CD14-positive monocyte (primary cell): ENCODE measurements around the gene MB21D2. TPM values are rescaled to one million over a fixed set of nuclear protein-coding genes. Genes with fewer than 3 reads are reported as not detected.

ENCODE experiments used
- DNase-seq, 3 donors: peaks; one replicate each; pipeline ENCODE4 v3.0.0-alpha.2; 2011 to 2022
- H2AFZ ChIP-seq: 2 replicates; pipeline ENCODE4 v1.6.0; 2012; ENCODE audit warnings: mild to moderate bottlenecking, low read depth, low read length, inconsistent platforms; ENCODE audit not compliant: insufficient read depth, poor library complexity, severe bottlenecking
- H3K27ac ChIP-seq, 2 donors: 1 replicate in 1 of 2; 2 replicates in 1 of 2; pipeline ENCODE4 v1.5.1; 2012 to 2013; ENCODE audit warnings: low read length in 2 of 2, control low read depth in 1 of 2, inconsistent platforms in 1 of 2, low read depth in 1 of 2, mild to moderate bottlenecking in 1 of 2
- H3K27me3 ChIP-seq, 2 donors: one replicate each; pipeline versions ENCODE4 v1.6.0 to v1.6.1; 2011 to 2013; ENCODE audit warnings: low read length in 2 of 2; ENCODE audit not compliant: control insufficient read depth in 2 of 2, insufficient read depth in 2 of 2
- H3K36me3 ChIP-seq, 2 donors: replicated peaks in 1 of 2; 1 replicate in 1 of 2; 2 replicates in 1 of 2; pipeline versions ENCODE4 v1.5.1 to v1.6.1; 2012 to 2013; ENCODE audit warnings: low read length in 2 of 2, control low read depth in 1 of 2, inconsistent platforms in 1 of 2, mild to moderate bottlenecking in 1 of 2; ENCODE audit not compliant: insufficient read depth in 2 of 2, control insufficient read depth in 1 of 2
- H3K4me1 ChIP-seq, 2 donors: 1 replicate in 1 of 2; 2 replicates in 1 of 2; pipeline versions ENCODE4 v1.5.1 to v1.6.1; 2012 to 2013; ENCODE audit warnings: low read length in 2 of 2, control low read depth in 1 of 2, inconsistent platforms in 1 of 2, mild to moderate bottlenecking in 1 of 2, moderate library complexity in 1 of 2; ENCODE audit not compliant: insufficient read depth in 2 of 2, control insufficient read depth in 1 of 2
- H3K4me2 ChIP-seq: replicated peaks from 2 replicates; pipeline ENCODE3; 2012; ENCODE audit warnings: low read length, moderate library complexity, mild to moderate bottlenecking; ENCODE audit not compliant: poor library complexity, severe bottlenecking; ENCODE audit errors: extremely low read depth
- H3K4me3 ChIP-seq, 3 experiments: fragments of 200-600 bp in 1 of 3; sonication (generic) in 1 of 3; replicated peaks in 1 of 3; 1 replicate in 2 of 3; 2 replicates in 1 of 3; pipeline ENCODE4 v1.5.1; 2011 to 2013; ENCODE audit warnings: low read length in 3 of 3, mild to moderate bottlenecking in 3 of 3, control low read depth in 2 of 3, low read depth in 2 of 3, inconsistent platforms in 1 of 3, moderate library complexity in 1 of 3
- H3K79me2 ChIP-seq: 2 replicates; pipeline ENCODE4 v1.6.0; 2012; ENCODE audit warnings: mild to moderate bottlenecking, control low read depth, inconsistent platforms, low read length, moderate library complexity; ENCODE audit not compliant: insufficient read depth
- H3K9ac ChIP-seq: 2 replicates; pipeline ENCODE4 v1.6.0; 2017; ENCODE audit warnings: low read length, mild to moderate bottlenecking; ENCODE audit not compliant: insufficient read depth, poor library complexity, severe bottlenecking
- H3K9me3 ChIP-seq, 2 donors: replicated peaks in 1 of 2; 1 replicate in 1 of 2; 2 replicates in 1 of 2; pipeline versions ENCODE4 v1.5.1 to v1.6.1; 2012 to 2013; ENCODE audit warnings: low read length in 2 of 2, control low read depth in 1 of 2; ENCODE audit not compliant: control insufficient read depth in 1 of 2, insufficient read depth in 1 of 2
- H4K20me1 ChIP-seq: 2 replicates; pipeline ENCODE4 v1.6.0; 2012; ENCODE audit warnings: mild to moderate bottlenecking, low read length, control low read depth, moderate library complexity; ENCODE audit not compliant: insufficient read depth
- H3K27ac Mint-ChIP-seq, 7 donors: one replicate each; pipeline ENCODE4 v1.8.0; 2020; ENCODE audit warnings: mild to moderate bottlenecking in 7 of 7, mixed read lengths in 7 of 7, moderate library complexity in 6 of 7, inconsistent platforms in 2 of 7
- H3K27me3 Mint-ChIP-seq, 3 donors: one replicate each; pipeline ENCODE4 v1.8.0; 2021 to 2022; ENCODE audit warnings: low read depth in 3 of 3, mild to moderate bottlenecking in 3 of 3, mixed read lengths in 3 of 3, moderate library complexity in 3 of 3, inconsistent platforms in 1 of 3
- H3K36me3 Mint-ChIP-seq, 2 donors: one replicate each; pipeline ENCODE4 v1.8.0; 2020; ENCODE audit warnings: mixed read lengths in 2 of 2, inconsistent platforms in 1 of 2, mild to moderate bottlenecking in 1 of 2
- H3K4me1 Mint-ChIP-seq: one replicate; pipeline ENCODE4 v1.8.0; 2020; ENCODE audit warnings: mild to moderate bottlenecking, mixed read lengths
- H3K4me3 Mint-ChIP-seq, 2 donors: one replicate each; pipeline ENCODE4 v1.8.0; 2020; ENCODE audit warnings: mild to moderate bottlenecking in 2 of 2, mixed read lengths in 2 of 2, moderate library complexity in 1 of 2
- H3K9me3 Mint-ChIP-seq, 7 donors: one replicate each; pipeline ENCODE4 v1.8.0; 2020 to 2022; ENCODE audit warnings: mixed read lengths in 7 of 7, mild to moderate bottlenecking in 6 of 7, moderate library complexity in 6 of 7, inconsistent platforms in 2 of 7
- CTCF ChIP-seq: fragments of 200-600 bp; IDR thresholded peaks from one replicate; pipeline ENCODE4 v1.8.0; 2022; ENCODE audit warnings: antibody characterized with exemption, mild to moderate bottlenecking
- WGBS: methylation state at CpG from one replicate; pipeline ENCODE4 v1.1.5; 2013; ENCODE audit warnings: missing lambda C conversion rate; ENCODE audit not compliant: insufficient coverage; 5-methylcytosine and 5-hydroxymethylcytosine counted together
- intact Hi-C, 2 donors: fragments of 100-400 bp; cut with micrococcal nuclease; formaldehyde crosslinking; loops; one replicate each; pipeline versions ENCODE4 v1.15.0 to v1.15.1; 2023
- polyA plus RNA-seq, 3 donors: library from polyadenylated mRNA; depleted of rRNA in 1 of 3; unstranded in 2 of 3; stranded (reverse) in 1 of 3; fragments of 300-500 nt in 2 of 3; fragments of >200 nt in 1 of 3; fragmentation: Illumina TruSeq in 2 of 3; gene quantifications; 1 replicate in 2 of 3; 2 replicates in 1 of 3; pipeline ENCODE4 v1.2.3, GENCODE V29; 2012 to 2021

Gene MB21D2
- polyA plus RNA-seq, 3 donors: 0.37 to 0.77 (median 0.59) TPM

DNA sequence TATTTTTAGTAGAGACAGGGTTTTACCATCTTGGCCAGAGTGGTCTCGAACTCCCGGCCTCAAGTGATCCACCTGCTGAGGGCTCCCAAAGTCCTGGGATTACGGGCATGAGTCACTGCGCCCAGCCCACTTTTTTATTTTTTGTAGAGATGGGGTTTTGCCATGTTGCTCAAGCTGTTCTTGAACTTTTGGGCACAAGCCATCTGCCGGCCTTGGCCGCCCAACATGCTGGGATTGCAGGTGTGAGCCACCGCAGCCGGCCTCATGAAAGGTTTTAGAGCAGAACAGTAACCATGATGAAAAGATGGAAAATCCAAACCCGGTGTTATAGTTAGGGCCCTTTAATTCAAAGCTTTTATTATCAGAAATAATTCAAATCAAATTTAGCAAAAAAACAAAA lies 15.6 kb upstream of the MB21D2 start:
- intact Hi-C loops: no loop called here
- Histone ChIP-seq H3K79me2 (no peaks in the 10 kb centered on the region), H3K27ac (no peak overlapping the region), H2AFZ (no peak overlapping the region), H3K4me2 (no peak overlapping the region), H3K36me3 (no peaks in the 10 kb centered on the region), H3K4me1 (peaks cover 20 to 22% of the 10 kb centered on the region in 2 donors), H3K4me3 (no peak overlapping the region), H3K27me3 (peaks cover 2 to 3% of the 10 kb centered on the region in 2 donors), H4K20me1 (no peaks in the 10 kb centered on the region), H3K9me3 (no peaks in the 10 kb centered on the region), H3K9ac (no peak overlapping the region)
- TF ChIP-seq CTCF: no peak
- H3K27ac Mint-ChIP-seq: peak overlapping the region in 1 of 7 donors; percentile 24
- peaks cover 13% of the 10 kb centered on the region for H3K4me1 Mint-ChIP-seq
- no peaks in the 10 kb centered on the region for H3K36me3 Mint-ChIP-seq
- H3K4me3 Mint-ChIP-seq: no peak overlapping the region
- no peak for DNase-seq
- WGBS: 90% methylated on average over 5 of the region's 9 CpGs
- H3K27me3 Mint-ChIP-seq: peaks cover 7 to 11% (median 8%) of the 10 kb centered on the region in 3 donors
- peaks cover 0 to 11% (median 2%) of the 10 kb centered on the region in 7 donors for H3K9me3 Mint-ChIP-seq

GRCh38 chr3:192931825-192932224 lies 14.2 kb upstream of the MB21D2 start:
- peaks cover 0 to 11% (median 2%) of the 10 kb centered on the region in 7 donors for H3K9me3 Mint-ChIP-seq

More at GRCh38 chr3:192931825-192932224, 14.2 kb upstream of the MB21D2 start:
- Histone ChIP-seq H3K4me3 (no peak overlapping the region), H3K27me3 (peaks cover 5 to 8% of the 10 kb centered on the region in 2 donors), H3K9me3 (no peaks in the 10 kb centered on the region), H3K4me2 (no peak overlapping the region), H3K79me2 (no peaks in the 10 kb centered on the region), H3K9ac (no peak overlapping the region), H3K4me1 (peaks cover 20 to 22% of the 10 kb centered on the region in 2 donors), H2AFZ (no peak overlapping the region), H3K27ac (no peak overlapping the region), H3K36me3 (no peaks in the 10 kb centered on the region), H4K20me1 (no peaks in the 10 kb centered on the region)
- H3K27ac Mint-ChIP-seq: peak overlapping the region in 1 of 7 donors; percentile 1
- no peaks in the 10 kb centered on the region for H3K36me3 Mint-ChIP-seq
- peak overlapping the region in 1 of 2 donors; percentile 35 for H3K4me3 Mint-ChIP-seq
- peaks cover 13% of the 10 kb centered on the region for H3K4me1 Mint-ChIP-seq
- no CpG with 5 or more reads among the region's 3 CpGs for WGBS
- no peak for TF ChIP-seq CTCF
- peaks cover 7 to 12% (median 9%) of the 10 kb centered on the region in 3 donors for H3K27me3 Mint-ChIP-seq
- no peak for DNase-seq
- intact Hi-C loops: no loop called here
